Uterus (tissue), 2 donors: ENCODE results near the gene PTH1R.

Experiments used
- POLR2A ChIP-seq, 2 donors: fragments of 450-650 bp; IDR thresholded peaks; one replicate each; pipeline ENCODE4 v1.6.1; 2016; ENCODE audit warnings: antibody characterized with exemption in 2 of 2, mild to moderate bottlenecking in 1 of 2, moderate library complexity in 1 of 2
- TF ChIP-seq, protein P1 (sequence below), 4 experiments: fragments of 200-600 bp in 2 of 4; fragments of 450-650 bp in 2 of 4; sonication (generic) in 2 of 4; IDR thresholded peaks; one replicate each; pipeline ENCODE4 v1.5.1; 2016 to 2019; ENCODE audit warnings: antibody characterized with exemption in 4 of 4, mild to moderate bottlenecking in 2 of 4, moderate library complexity in 1 of 4

GRCh38 chr3:46870651-46871050 is 6.9 kb upstream of the PTH1R start:
- TF ChIP-seq, protein P1, sequence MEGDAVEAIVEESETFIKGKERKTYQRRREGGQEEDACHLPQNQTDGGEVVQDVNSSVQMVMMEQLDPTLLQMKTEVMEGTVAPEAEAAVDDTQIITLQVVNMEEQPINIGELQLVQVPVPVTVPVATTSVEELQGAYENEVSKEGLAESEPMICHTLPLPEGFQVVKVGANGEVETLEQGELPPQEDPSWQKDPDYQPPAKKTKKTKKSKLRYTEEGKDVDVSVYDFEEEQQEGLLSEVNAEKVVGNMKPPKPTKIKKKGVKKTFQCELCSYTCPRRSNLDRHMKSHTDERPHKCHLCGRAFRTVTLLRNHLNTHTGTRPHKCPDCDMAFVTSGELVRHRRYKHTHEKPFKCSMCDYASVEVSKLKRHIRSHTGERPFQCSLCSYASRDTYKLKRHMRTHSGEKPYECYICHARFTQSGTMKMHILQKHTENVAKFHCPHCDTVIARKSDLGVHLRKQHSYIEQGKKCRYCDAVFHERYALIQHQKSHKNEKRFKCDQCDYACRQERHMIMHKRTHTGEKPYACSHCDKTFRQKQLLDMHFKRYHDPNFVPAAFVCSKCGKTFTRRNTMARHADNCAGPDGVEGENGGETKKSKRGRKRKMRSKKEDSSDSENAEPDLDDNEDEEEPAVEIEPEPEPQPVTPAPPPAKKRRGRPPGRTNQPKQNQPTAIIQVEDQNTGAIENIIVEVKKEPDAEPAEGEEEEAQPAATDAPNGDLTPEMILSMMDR (IDR thresholded peaks at IDR 0.05), result no peak
- no peak for TF ChIP-seq POLR2A (IDR thresholded peaks at IDR 0.05)
